NCI-H1694 (cell line): ENCODE data around the gene SULT4A1.

Experiments used
- DNase-seq: peaks from one replicate; lab custom pipeline; 2025; lab: John Stamatoyannopoulos, UW

The SULT4A1 gene

GRCh38 chr22:43860126-43860525 is 2.2 kb downstream of the SULT4A1 start:
- DNase-seq, result no peak

DNA sequence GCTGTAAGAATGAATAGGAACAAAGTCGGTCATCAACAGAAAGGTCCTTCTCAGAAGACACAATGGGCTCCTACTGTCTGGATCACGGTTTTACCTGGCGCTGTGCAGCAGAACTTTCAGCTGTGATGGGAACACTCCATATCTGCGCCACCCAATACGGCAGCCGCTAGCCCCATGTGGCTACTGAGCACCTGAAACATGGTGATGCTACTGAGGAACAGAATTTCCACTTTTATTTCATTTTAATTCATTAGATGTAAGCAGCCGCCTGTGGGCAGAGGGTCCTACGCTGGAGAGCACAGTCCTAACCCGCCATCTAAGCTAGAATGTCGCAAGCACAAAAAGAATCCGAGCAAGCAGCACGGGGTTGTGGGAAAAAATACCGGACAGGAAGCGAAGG is 2.7 kb downstream of the SULT4A1 start:
- DNase-seq, result no peak

DNA sequence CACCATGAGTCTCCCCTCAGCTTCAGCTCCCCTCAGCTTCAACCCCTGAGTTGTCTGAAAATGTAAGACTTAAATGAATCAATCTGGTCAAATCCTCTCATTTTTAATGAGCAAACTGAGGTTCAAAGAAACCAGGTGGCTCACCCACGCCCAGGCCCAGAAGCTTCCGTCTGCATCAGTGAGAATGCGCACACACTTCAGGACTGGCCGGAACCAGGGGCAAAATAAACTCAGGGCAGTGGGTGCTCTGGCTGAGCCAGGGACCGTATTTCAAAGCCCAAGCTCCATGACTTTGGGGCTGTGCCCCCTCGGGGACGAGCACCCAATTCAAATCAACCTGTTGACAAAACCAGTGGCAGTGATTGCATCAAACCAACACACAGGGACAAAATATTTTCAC is 3.1 kb downstream of the SULT4A1 start:
- no peak for DNase-seq

- no peak for DNase-seq
Measured at GRCh38 chr22:43858156-43858895, 4.0 kb downstream of the SULT4A1 start.

DNA sequence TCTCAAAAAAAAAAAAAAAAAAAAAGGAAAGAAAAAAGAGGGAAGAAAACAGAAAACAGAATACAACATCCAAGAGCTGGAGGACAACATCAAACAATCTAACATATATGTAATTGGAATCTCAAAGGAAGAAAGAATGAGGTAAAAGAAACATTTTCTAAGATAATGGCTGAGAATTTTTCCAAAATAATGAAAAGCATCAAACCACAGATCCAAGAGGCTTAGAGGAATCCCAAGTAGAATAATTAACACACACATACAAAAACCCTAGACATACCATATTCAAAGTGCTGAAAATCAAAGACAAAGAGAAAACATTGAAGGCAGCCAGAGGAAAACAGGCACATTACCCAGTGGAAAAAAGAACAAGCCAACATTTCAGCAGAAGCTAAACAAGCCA is 4.9 kb downstream of the SULT4A1 start:
- no peak for DNase-seq

DNA sequence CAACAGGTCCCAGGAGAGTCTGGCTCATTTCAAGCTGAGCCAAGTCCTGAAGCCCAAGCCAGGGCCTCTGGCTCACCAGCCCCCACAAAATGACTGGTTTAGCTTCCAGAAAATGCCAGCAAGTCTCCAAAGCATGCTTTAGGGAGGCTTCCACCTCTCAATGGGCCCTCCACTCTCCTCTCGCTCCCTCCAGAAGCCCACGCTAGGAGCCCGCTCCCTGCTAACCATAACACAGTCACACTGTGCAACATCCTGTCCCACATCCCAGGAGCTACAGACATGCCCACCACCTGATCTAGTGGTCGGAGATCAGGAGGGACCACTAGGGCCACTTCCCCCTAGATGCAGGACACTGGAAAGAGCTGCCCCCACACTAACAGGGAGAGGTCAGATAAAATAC is 6.9 kb downstream of the SULT4A1 start:
- DNase-seq, result no peak

DNA sequence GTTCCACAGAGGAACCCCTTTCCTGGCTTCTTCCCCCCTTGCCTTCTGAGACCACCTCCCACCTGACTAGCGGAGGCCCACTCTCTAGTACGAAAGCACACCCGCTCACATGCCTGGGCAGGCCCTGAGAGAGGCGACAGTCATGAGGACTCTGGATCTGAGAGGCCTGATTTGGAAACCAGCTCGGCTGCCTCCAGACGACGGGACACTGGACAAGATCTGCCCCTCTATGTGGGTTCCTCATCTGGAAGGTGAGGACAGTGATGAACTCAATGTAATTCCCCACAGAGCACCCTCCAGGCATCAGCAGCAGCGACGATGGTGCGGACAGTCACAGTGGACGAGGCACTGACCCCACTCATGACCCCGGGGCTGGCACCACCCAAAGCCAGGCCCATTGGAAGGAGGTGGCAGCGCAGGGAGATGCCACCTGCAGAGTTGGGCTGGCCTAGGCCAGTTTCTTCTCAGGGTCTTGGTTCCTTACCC is 7.5 kb downstream of the SULT4A1 start:
- DNase-seq, result no peak

GRCh38 chr22:43854121-43854785 is 8.1 kb downstream of the SULT4A1 start:
- DNase-seq, result no peak

GRCh38 chr22:43853328-43853931 is 8.9 kb downstream of the SULT4A1 start:
- DNase-seq, result no peak

- DNase-seq, result no peak
Measured at GRCh38 chr22:43852573-43853327, 9.6 kb downstream of the SULT4A1 start.

DNA sequence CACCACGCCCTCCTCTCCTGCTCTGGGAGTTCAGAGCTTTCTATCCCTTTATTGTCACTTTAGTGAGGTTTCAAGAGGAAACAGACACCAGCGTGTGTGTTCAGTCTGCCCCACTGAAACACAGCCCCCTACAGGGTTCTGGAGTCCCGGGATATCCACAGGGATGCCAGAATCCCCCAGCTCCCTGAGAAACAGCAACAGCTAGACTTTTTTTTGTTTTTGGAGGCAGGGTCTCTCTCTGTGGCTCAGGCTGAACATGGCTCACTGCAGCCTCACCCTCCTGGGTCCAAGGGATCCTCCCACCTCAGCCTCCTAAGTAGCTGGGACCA is 10.4 kb downstream of the SULT4A1 start:
- no peak for DNase-seq

DNA sequence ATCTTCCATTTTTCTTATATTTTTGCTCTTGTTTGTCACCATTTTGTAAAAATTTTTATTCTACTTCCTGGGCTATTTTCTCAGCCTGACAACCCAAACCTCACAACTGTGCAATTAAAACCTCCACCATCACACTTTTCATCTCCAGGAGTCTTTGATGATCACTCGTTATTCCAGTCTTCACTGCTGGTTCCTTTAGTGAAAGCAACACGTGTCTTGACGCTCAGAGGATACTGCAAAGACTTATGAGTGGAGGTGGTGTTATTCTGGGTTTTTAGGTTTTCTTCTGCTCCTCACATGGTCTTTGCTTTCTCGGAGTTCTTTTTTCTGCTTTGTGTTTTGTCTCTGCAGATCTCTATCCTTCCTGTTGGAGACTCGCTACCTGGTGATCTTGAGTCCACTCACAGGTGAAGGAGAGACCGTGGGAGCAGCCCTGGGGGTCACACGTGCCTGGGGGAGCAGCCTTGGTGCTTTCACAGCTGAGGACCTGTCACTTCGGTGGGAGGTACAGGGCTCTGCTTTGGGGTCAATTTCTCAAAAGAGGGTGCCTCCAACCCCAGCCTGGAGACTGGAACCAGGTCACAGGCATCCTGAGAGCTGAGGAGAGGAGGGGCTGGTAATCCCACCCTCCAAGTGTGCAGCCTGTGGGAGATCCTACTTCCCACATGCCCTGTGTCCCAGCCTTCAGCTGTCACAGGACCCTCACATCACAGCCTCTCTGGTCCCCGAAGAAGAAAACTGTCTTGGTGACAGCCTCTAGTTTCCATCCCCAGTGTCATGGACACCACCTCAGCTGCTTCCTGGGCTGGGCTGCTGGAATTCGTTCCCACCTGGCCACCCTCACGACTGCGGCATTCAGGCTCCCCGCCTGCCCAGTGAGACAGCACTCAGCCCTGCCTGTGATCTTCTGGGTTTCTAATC is 11.0 kb downstream of the SULT4A1 start:
- no peak for DNase-seq

- no peak for DNase-seq
Measured at GRCh38 chr22:43850529-43850928, 11.8 kb downstream of the SULT4A1 start.

DNA sequence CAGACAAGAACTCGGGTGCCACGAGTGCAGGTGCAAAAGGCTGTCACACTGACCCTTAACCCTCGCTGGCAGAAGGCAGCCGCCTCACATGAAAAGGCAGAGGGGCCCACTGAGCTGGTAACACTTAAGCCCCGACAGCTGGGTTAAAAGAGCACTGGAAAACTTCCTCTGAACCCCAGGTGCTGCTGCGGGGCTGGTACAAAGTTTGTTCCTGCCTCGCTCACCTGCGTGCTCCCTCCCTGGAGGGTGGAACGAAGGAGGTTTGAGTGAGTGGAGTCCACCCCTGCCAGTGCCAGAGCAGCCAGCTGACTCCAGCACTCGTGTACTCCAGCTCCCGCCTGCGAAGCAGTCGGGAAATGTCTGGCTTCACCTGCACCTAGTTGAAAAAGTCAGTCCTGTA is 12.6 kb downstream of the SULT4A1 start:
- DNase-seq, result no peak

- DNase-seq, result peak; percentile 35
Measured at GRCh38 chr22:43848366-43849171, 13.7 kb downstream of the SULT4A1 start.

DNA sequence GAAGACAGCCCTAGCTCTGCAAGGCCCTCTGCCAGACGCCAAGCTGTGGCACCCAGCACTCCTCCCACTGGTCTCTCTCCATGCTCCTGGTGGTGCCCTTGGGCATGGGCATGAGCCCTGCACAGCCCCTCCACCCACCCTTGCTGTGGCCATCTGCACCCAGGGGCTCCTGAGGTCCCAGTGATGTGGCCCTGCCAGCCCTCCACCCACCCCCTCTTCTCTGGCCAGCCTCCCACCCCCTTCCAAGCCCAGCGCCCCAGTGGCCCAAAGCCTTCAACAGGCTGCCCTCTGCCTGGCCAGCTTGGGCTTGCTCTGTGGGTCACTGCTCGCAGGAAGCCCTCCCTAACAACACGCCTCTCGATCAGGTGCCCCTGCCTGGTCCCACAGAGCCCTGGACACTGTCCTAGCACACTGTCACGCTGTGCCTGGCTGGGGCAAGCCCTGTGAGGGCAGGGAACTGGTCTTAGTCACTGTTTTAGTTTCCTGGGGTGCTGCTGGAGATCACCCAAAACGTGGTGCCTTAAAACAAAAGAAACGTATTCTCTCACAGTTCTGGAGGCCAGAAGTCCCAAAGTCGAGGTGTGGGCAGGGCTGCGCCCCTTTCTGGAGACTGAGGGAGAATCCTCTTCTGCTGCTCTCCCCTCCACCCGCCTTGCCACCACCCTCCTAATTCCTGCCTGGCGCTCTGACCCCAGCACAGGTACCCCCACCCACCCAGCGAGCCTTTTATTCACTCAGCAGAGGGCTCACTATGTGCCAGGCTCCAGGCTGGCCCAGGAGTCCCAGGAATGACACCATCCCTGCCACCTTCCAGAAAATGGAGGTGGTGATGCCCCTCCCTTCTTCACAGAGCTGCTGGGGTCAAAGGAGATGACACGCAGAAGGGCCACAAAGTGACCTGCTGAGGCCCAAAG is 14.7 kb downstream of the SULT4A1 start:
- no peak for DNase-seq

DNA sequence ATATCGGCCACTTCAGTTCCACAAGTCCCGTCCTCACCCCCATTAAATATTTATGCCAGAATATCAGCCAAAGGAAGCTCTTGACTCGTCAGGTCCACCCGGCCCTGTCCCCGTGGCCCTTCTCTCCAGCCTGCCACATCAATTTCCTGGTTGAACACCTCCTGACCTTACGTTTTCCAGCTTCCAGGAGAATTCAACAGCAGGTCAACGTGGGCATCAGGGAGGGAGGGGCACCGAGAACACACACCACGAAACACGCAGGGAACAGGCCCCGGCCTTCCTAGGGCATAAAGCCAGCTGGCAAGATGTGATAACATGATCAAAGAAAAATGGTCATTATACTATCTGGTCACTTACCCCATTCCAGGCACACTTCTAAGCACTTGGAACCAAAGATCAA is 15.3 kb downstream of the SULT4A1 start:
- DNase-seq, result no peak

DNA sequence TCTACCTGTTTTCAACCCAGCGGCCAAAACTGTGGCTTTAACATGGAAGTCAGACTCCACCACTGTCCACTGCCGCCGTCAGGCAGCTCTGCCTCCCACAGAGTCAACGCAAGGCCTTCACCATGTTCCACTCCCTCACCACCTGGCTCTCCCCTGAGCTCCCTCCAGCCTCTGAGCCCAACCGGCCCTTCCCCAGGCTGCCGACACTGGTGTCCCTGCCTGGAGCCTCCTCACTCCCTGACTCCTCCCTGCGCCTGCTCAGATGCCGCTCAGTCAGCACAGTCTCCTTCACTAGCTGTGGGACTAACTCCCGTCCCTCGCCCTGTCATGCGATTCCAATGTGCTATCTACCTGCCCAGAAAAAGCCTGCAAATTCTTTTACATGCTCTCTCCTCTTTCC is 16.3 kb downstream of the SULT4A1 start:
- DNase-seq, result no peak
